NCI-H146 (cell line): ENCODE results near the gene NGFR.
"Not testable (repeated sequence)": the region's sequence is repeated elsewhere in the genome, so short reads cannot be mapped to it uniquely, and the experiment has no call there.

Experiments used
- DNase-seq: peaks from one replicate; lab custom pipeline; 2025; lab: John Stamatoyannopoulos, UW

Gene NGFR

DNA sequence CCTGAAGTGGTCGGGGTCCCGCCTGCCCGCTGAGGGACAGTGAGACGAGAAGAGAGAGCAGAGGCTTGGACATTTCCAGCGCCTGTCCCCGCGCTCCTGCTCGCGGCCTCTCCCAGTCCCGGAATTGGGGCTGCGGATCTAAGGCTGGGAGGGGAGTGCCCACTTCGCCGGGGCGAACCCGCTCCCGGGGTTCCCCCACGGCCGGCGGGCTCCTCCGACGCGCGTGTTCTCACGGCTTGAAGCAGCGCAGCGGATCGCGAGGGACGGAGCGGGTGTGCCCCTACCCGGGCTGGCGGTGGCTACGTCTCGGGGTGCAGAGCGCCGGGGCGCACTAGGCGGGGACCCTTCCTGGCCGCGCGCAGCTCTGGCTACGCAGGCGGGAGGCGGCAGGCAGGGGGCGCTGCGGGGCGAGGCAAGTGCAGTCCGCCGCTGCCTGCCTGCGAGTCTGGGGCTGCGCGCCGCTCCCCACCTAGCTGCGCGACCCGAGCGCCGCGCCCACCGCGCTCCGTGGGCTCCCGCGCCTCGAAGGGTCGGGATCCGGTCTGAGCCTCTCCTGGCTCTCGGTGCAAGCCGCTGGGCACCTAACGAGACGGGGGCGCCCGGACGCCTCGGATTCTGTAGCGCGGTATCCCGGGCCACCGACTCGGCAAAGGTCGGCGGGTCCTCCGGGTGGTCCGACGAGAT lies 1.2 kb downstream of the NGFR start:
- DNase-seq: peak; percentile 38

- DNase-seq: no peak
These were observed 1.7 kb downstream of the NGFR start for GRCh38 chr17:49496867-49497147.

DNA sequence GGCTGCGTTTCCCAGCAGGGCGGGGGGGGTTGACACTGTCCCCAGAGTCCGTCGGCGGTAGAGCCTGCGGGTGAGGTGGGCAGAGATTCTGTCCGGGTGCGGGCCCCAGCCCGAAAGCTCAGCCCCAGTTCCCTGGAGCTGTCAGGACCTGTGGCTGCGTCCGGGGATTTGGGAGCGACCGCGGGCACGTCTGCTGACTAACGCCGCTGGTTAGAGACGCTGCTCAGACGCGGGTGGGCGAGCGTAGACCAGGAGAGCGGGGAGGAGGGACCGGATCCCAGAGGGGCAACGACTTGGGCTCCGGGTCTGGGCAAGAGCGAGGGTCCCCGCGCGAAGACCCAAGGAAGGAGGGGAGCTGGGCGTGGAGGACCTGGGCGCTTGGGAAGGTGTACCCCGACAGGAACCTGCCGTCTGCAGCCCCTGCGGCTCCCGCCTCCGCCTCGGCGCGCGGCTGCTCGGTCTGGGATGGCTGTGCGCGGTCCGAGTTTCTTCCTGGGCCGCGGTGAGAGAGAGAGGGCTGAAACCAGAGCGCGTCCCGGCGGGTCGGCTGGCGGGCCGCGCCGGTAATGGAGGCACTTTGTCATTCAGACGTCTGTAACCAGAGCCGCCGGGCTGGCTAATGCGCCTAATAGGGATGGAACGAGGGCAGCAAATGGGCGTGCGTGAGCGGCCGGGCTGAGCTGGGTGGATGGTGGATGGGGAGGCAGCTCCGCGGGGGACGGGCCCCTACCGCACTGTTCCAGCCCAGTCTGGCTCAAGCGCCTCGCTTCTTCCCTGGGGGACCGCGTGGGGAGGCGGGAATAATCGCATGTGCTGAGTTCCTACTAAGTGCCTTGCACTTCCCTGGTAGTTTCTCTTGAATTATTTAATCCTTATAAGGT lies 2.3 kb downstream of the NGFR start:
- peak; percentile 31 for DNase-seq

- no peak for DNase-seq
These were observed 3.0 kb downstream of the NGFR start for GRCh38 chr17:49498029-49498615.

DNA sequence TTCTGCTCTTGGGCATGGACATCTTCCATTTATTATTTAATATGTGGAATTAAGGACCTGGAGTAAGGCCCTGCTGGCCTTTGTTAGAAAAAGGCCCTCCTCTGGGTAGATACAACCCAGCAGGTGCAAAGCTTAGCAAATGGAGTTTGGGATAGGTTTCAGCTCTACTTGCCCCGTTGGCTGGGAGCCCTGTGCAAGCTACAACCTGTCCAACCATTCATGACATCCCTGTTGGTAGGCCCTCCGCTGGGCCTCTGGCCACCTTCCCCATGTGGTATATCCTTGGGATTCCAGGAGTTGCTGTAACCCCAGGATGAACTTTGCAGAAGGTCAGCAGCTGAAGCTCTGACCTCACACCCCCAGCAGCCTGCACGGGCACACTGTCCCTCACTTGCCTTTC lies 6.4 kb downstream of the NGFR start:
- DNase-seq: no peak

GRCh38 chr17:49502254-49502653 lies 7.2 kb downstream of the NGFR start:
- no peak for DNase-seq

DNA sequence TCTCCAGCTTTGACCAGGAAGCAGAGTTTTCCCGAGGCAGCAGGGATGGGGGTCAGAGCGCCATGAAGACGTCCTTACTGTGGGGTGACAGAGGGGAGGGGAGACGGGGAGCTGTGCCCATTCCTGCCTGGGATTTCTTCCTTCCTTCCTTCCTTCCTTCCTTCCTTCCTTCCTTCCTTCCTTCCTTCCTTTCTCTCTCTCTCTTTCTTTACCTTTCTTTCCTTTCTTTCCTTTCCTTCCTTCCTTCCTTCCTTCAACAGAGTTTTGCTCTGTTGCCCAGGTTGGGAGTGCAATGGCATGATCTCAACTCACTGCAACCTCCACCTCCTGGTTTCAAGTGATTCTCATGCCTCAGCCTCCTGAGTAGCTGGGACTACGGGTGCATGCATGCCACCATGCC lies 7.6 kb downstream of the NGFR start:
- DNase-seq: not testable (repeated sequence)

GRCh38 chr17:49504369-49504768 lies 9.3 kb downstream of the NGFR start:
- no peak for DNase-seq

DNA sequence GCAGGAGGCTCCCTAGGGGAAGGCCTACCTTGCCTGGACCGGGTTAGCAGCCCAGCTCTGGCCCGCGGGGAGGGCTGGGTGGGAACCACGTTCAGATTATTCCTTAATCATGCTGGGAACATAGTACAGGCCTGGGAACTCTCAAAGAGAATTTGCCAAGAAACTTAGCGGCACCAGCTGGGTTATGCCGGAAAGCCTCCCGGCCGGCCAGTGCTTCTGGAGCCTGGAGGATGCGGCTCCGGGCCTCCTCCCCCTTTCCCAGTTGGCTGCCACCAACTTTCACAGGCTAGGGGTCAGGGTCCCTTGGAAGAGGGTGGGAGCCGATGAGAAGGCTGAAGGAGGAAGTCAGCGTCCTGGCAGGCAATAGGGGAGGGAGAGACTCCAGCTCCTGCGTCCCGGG lies 10.8 kb downstream of the NGFR start:
- DNase-seq: no peak

DNA sequence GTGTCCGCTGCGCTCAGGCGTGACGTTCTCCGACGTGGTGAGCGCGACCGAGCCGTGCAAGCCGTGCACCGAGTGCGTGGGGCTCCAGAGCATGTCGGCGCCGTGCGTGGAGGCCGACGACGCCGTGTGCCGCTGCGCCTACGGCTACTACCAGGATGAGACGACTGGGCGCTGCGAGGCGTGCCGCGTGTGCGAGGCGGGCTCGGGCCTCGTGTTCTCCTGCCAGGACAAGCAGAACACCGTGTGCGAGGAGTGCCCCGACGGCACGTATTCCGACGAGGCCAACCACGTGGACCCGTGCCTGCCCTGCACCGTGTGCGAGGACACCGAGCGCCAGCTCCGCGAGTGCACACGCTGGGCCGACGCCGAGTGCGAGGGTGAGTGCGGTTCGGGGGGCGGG lies 11.2 kb downstream of the NGFR start:
- no peak for DNase-seq

- DNase-seq: peak; percentile 64
These were observed 13.2 kb downstream of the NGFR start for GRCh38 chr17:49508061-49508865.

GRCh38 chr17:49508866-49509587 lies 13.9 kb downstream of the NGFR start:
- no peak for DNase-seq

- no peak for DNase-seq
These were observed 14.5 kb downstream of the NGFR start for GRCh38 chr17:49509588-49509917.

DNA sequence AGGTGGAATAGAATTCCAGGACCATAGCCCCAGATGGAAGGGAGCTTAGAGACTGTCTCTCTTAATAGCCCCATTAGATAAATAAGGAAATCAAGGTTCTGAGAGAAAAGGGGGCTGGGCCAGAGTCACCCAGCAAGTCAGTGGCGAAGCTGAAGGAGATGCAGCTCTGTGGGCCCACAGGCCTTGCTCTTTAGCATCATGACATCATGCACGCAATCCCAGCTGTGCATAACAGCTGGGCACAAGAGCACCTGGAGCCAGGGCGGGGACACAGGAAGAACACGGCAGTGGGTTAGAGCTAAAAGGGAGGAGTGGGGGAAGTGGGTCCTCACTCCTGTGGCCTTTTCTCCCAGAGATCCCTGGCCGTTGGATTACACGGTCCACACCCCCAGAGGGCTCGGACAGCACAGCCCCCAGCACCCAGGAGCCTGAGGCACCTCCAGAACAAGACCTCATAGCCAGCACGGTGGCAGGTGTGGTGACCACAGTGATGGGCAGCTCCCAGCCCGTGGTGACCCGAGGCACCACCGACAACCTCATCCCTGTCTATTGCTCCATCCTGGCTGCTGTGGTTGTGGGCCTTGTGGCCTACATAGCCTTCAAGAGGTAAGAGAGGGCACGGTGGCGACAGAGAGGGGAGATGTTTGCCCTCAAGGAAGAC lies 15.1 kb downstream of the NGFR start:
- DNase-seq: no peak

GRCh38 chr17:49510720-49511110 lies 15.6 kb downstream of the NGFR start:
- no peak for DNase-seq

- no peak for DNase-seq
These were observed 16.7 kb downstream of the NGFR start for GRCh38 chr17:49511810-49512209.

- peak; percentile 33 for DNase-seq
These were observed 17.4 kb downstream of the NGFR start for GRCh38 chr17:49512296-49513043.

DNA sequence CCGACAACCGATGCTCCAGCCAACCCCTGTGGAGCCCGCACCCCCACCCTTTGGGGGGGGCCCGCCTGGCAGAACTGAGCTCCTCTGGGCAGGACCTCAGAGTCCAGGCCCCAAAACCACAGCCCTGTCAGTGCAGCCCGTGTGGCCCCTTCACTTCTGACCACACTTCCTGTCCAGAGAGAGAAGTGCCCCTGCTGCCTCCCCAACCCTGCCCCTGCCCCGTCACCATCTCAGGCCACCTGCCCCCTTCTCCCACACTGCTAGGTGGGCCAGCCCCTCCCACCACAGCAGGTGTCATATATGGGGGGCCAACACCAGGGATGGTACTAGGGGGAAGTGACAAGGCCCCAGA lies 17.9 kb downstream of the NGFR start:
- no peak for DNase-seq

- DNase-seq: no peak
These were observed 18.5 kb downstream of the NGFR start for GRCh38 chr17:49513641-49514040.

GRCh38 chr17:49514071-49514721 lies 19.1 kb downstream of the NGFR start:
- DNase-seq: no peak
